Measurements from ENCODE around the gene WDTC1. TPM values are rescaled to one million over a fixed set of nuclear protein-coding genes. Genes with fewer than 3 reads are reported as not detected.

The WDTC1 gene
- total and polyA plus RNA-seq, 4 donors = 19.8 to 41.0 (median 30.2) TPM

- no peak overlapping the region for H3K4me3 ChIP-seq
- no peaks in the 10 kb centered on the region for H3K4me1 ChIP-seq (ENCODE audit: control insufficient read depth in 5 of 5, insufficient read depth in 5 of 5, low read length in 5 of 5)
- no peak for ATAC-seq (ENCODE audit: insufficient read depth, low FRiP score)
- 83 to 86% methylated on average over 6 of the region's 6 CpGs for WGBS, 2 donors
- no peaks in the 10 kb centered on the region for H3K27me3 ChIP-seq (ENCODE audit: control insufficient read depth in 3 of 3, insufficient read depth in 3 of 3, low read length in 2 of 3)
- no peak for DNase-seq
- H3K27ac ChIP-seq (ENCODE audit: low read depth in 1 of 2, low read length in 1 of 2) = no peak overlapping the region
- H3K9ac ChIP-seq (ENCODE audit: insufficient read depth in 1 of 2, low read length in 2 of 2) = no peak overlapping the region
- peaks cover 0 to 5% (median 2%) of the 10 kb centered on the region in 4 donors for H3K36me3 ChIP-seq (ENCODE audit: control insufficient read depth in 4 of 4, insufficient read depth in 4 of 4, low read length in 4 of 4)
- TF ChIP-seq CTCF (IDR thresholded peaks at IDR 0.05; ENCODE audit: control extremely low read depth, extremely low read depth) = no peak
- H3K9me3 ChIP-seq (ENCODE audit: control insufficient read depth in 4 of 4, insufficient read depth in 3 of 4, low read length in 3 of 4) = no peaks in the 10 kb centered on the region
These were observed 24.2 kb downstream of the WDTC1 start for GRCh38 chr1:27258598-27258997.

GRCh38 chr1:27267153-27267552, 32.7 kb downstream of the WDTC1 start:
- DNase-seq (no peak), ATAC-seq (ENCODE audit: insufficient read depth, low FRiP score) (no peak)
- Histone ChIP-seq H3K4me3 (no peak overlapping the region), H3K27me3 (ENCODE audit: control insufficient read depth in 3 of 3, insufficient read depth in 3 of 3, low read length in 2 of 3) (no peaks in the 10 kb centered on the region), H3K9ac (ENCODE audit: insufficient read depth in 1 of 2, low read length in 2 of 2) (no peak overlapping the region), H3K4me1 (ENCODE audit: control insufficient read depth in 5 of 5, insufficient read depth in 5 of 5, low read length in 5 of 5) (no peaks in the 10 kb centered on the region), H3K36me3 (ENCODE audit: control insufficient read depth in 4 of 4, insufficient read depth in 4 of 4, low read length in 4 of 4) (peaks cover 3 to 13% (median 9%) of the 10 kb centered on the region in 4 donors), H3K27ac (ENCODE audit: low read depth in 1 of 2, low read length in 1 of 2) (no peak overlapping the region), H3K9me3 (ENCODE audit: control insufficient read depth in 4 of 4, insufficient read depth in 3 of 4, low read length in 3 of 4) (no peaks in the 10 kb centered on the region)
- WGBS, 2 donors = 68 to 90% methylated on average over 5 of the region's 5 CpGs
- TF ChIP-seq CTCF (IDR thresholded peaks at IDR 0.05; ENCODE audit: control extremely low read depth, extremely low read depth) = no peak

- H3K4me3 ChIP-seq = no peak overlapping the region
- H3K4me1 ChIP-seq (ENCODE audit: control insufficient read depth in 5 of 5, insufficient read depth in 5 of 5, low read length in 5 of 5) = no peaks in the 10 kb centered on the region
- 80 to 85% methylated on average over 4 of the region's 4 CpGs for WGBS, 2 donors
- H3K27me3 ChIP-seq (ENCODE audit: control insufficient read depth in 3 of 3, insufficient read depth in 3 of 3, low read length in 2 of 3) = no peaks in the 10 kb centered on the region
- no peaks in the 10 kb centered on the region for H3K9me3 ChIP-seq (ENCODE audit: control insufficient read depth in 4 of 4, insufficient read depth in 3 of 4, low read length in 3 of 4)
- H3K36me3 ChIP-seq (ENCODE audit: control insufficient read depth in 4 of 4, insufficient read depth in 4 of 4, low read length in 4 of 4) = peaks cover 3 to 9% (median 5%) of the 10 kb centered on the region in 4 donors
- ATAC-seq (ENCODE audit: insufficient read depth, low FRiP score) (no peak), DNase-seq (no peak)
- TF ChIP-seq CTCF (IDR thresholded peaks at IDR 0.05; ENCODE audit: control extremely low read depth, extremely low read depth) = no peak
- no peak overlapping the region for H3K9ac ChIP-seq (ENCODE audit: insufficient read depth in 1 of 2, low read length in 2 of 2)
- no peak overlapping the region for H3K27ac ChIP-seq (ENCODE audit: low read depth in 1 of 2, low read length in 1 of 2)
These were observed 34.8 kb downstream of the WDTC1 start for GRCh38 chr1:27269276-27269675.

GRCh38 chr1:27274204-27274603, 39.8 kb downstream of the WDTC1 start:
- H3K9me3 ChIP-seq (ENCODE audit: control insufficient read depth in 4 of 4, insufficient read depth in 3 of 4, low read length in 3 of 4) = no peaks in the 10 kb centered on the region
- no peak for ATAC-seq (ENCODE audit: insufficient read depth, low FRiP score)
- WGBS, 2 donors = 89 to 93% methylated on average over 1 of the region's 1 CpG
- TF ChIP-seq CTCF (IDR thresholded peaks at IDR 0.05; ENCODE audit: control extremely low read depth, extremely low read depth) = no peak
- H3K27ac ChIP-seq (ENCODE audit: low read depth in 1 of 2, low read length in 1 of 2) = no peak overlapping the region
- no peaks in the 10 kb centered on the region for H3K27me3 ChIP-seq (ENCODE audit: control insufficient read depth in 3 of 3, insufficient read depth in 3 of 3, low read length in 2 of 3)
- no peak overlapping the region for H3K4me3 ChIP-seq
- H3K9ac ChIP-seq (ENCODE audit: insufficient read depth in 1 of 2, low read length in 2 of 2) = no peak overlapping the region
- peaks cover 0 to 3% (median 1%) of the 10 kb centered on the region in 4 donors for H3K36me3 ChIP-seq (ENCODE audit: control insufficient read depth in 4 of 4, insufficient read depth in 4 of 4, low read length in 4 of 4)
- no peak for DNase-seq
- no peaks in the 10 kb centered on the region for H3K4me1 ChIP-seq (ENCODE audit: control insufficient read depth in 5 of 5, insufficient read depth in 5 of 5, low read length in 5 of 5)

All from lung (tissue), 12 donors.